Astrocyte (in vitro differentiated cells and primary cell): ENCODE data around the gene AIFM2.

Experiments
- EZH2 ChIP-seq: IDR thresholded peaks from 2 replicates; pipeline ENCODE4 v1.6.1; 2012; ENCODE audit warnings: mild to moderate bottlenecking, low read length, inconsistent platforms; ENCODE audit not compliant: insufficient read depth
- TF ChIP-seq, protein P1 (sequence below): IDR thresholded peaks from 2 replicates; pipeline ENCODE4 v1.5.1; 2011; ENCODE audit warnings: low read depth, mild to moderate bottlenecking, inconsistent platforms, low read length, moderate library complexity; ENCODE audit not compliant: insufficient read depth

DNA sequence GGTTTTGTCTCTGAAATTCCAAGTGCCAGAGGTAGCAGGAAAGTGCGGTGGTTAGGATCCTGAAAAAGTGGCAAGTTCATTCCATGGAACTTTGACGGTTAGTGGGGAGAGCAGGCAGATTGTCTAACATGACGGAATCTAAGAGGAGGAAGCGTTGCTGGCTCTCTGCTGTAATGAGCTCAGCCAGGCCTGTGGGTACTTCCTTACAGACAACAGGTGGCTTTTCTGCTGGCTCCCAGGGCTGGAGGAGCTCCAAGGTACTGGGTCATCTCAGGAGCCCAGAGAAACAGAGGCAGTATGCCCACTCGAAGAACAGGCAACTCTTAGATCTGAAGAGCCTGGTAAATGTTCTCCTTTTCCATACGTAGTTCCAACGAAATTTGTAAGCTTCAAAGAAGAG lies 3.1 kb upstream of the AIFM2 start:
- TF ChIP-seq, protein P1, sequence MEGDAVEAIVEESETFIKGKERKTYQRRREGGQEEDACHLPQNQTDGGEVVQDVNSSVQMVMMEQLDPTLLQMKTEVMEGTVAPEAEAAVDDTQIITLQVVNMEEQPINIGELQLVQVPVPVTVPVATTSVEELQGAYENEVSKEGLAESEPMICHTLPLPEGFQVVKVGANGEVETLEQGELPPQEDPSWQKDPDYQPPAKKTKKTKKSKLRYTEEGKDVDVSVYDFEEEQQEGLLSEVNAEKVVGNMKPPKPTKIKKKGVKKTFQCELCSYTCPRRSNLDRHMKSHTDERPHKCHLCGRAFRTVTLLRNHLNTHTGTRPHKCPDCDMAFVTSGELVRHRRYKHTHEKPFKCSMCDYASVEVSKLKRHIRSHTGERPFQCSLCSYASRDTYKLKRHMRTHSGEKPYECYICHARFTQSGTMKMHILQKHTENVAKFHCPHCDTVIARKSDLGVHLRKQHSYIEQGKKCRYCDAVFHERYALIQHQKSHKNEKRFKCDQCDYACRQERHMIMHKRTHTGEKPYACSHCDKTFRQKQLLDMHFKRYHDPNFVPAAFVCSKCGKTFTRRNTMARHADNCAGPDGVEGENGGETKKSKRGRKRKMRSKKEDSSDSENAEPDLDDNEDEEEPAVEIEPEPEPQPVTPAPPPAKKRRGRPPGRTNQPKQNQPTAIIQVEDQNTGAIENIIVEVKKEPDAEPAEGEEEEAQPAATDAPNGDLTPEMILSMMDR: no peak
- TF ChIP-seq EZH2: no peak
